Karpas-422 (cell line): ENCODE results near the gene TEX2. TPM values are rescaled to one million over a fixed set of nuclear protein-coding genes. Genes with fewer than 3 reads are reported as not detected.

Experiments used
- DNase-seq: peaks from one replicate; pipeline ENCODE4 v3.0.0-alpha.2; 2015
- H2AFZ ChIP-seq: fragments of 200-600 bp; sonication (generic); 2 replicates; pipeline ENCODE4 v1.6.1; 2014; ENCODE audit warnings: antibody characterized with exemption, low read length, mixed read lengths
- H3K27ac ChIP-seq: fragments of 200-600 bp; sonication (generic); 2 replicates; pipeline ENCODE4 v1.5.1; 2014; ENCODE audit warnings: mild to moderate bottlenecking, low read length, moderate library complexity
- H3K27me3 ChIP-seq: fragments of 200-600 bp; sonication (generic); 2 replicates; pipeline ENCODE4 v1.6.1; 2014; ENCODE audit warnings: low read length, mixed read lengths
- H3K36me3 ChIP-seq: fragments of 200-600 bp; sonication (generic); 2 replicates; pipeline ENCODE4 v1.6.1; 2014; ENCODE audit warnings: low read length, mixed read lengths; ENCODE audit not compliant: insufficient read depth
- H3K4me1 ChIP-seq: fragments of 200-600 bp; sonication (generic); 2 replicates; pipeline ENCODE4 v1.6.1; 2014; ENCODE audit warnings: mild to moderate bottlenecking, low read length, mixed read lengths
- H3K4me2 ChIP-seq: fragments of 200-600 bp; sonication (generic); 2 replicates; pipeline ENCODE4 v1.6.1; 2014; ENCODE audit warnings: low read length, low read depth, mild to moderate bottlenecking; ENCODE audit not compliant: poor library complexity, severe bottlenecking
- H3K4me3 ChIP-seq: fragments of 200-600 bp; sonication (generic); 2 replicates; pipeline ENCODE4 v1.5.1; 2014; ENCODE audit warnings: mild to moderate bottlenecking, antibody characterized with exemption, low read length, mixed read lengths
- H3K79me2 ChIP-seq: fragments of 200-600 bp; sonication (generic); 2 replicates; pipeline ENCODE4 v1.6.1; 2014; ENCODE audit warnings: mild to moderate bottlenecking, low read length, mixed read lengths
- H3K9ac ChIP-seq: fragments of 200-600 bp; sonication (generic); 2 replicates; pipeline ENCODE4 v1.6.0; 2014; ENCODE audit warnings: low read length
- H3K9me2 ChIP-seq: fragments of 200-600 bp; sonication (generic), shearing (Covaris generic); replicated peaks from 2 replicates; pipeline ENCODE4 v1.6.0; 2014; ENCODE audit warnings: mild to moderate bottlenecking, low read length, moderate library complexity; ENCODE audit not compliant: insufficient read depth
- H3K9me3 ChIP-seq: fragments of 300-700, 200-600 bp; sonication (generic); 2 replicates; pipeline ENCODE4 v1.6.1; 2014; ENCODE audit warnings: low read length, mixed read lengths
- H4K20me1 ChIP-seq: fragments of 200-600 bp; sonication (generic); 2 replicates; pipeline ENCODE4 v1.6.1; 2014; ENCODE audit warnings: mild to moderate bottlenecking, antibody characterized with exemption, low read length, low read depth; ENCODE audit not compliant: insufficient read depth
- total RNA-seq: library from RNA; depleted of rRNA; stranded (reverse); fragments of >200 nt; shearing (Covaris generic); gene quantifications from 2 replicates; pipeline ENCODE4 v1.2.3, GENCODE V29; 2014; ENCODE audit warnings: low replicate concordance

The TEX2 gene
- total RNA-seq, 1 experiment from 2014 or later, result 5.5 TPM

GRCh38 chr17:64275016-64275415, 12.0 kb upstream of the TEX2 start:
- Histone ChIP-seq H3K36me3 (no peaks in the 10 kb centered on the region), H3K27ac (no peak overlapping the region), H3K9me3 (no peaks in the 10 kb centered on the region), H3K9ac (no peak overlapping the region), H3K9me2 (no peaks in the 10 kb centered on the region), H3K27me3 (no peaks in the 10 kb centered on the region), H3K4me3 (no peak overlapping the region), H4K20me1 (no peaks in the 10 kb centered on the region), H3K79me2 (no peaks in the 10 kb centered on the region), H2AFZ (no peak overlapping the region), H3K4me1 (no peaks in the 10 kb centered on the region), H3K4me2 (no peak overlapping the region)
- DNase-seq, result no peak

- no peak overlapping the region for H2AFZ ChIP-seq
- no peaks in the 10 kb centered on the region for H3K9me2 ChIP-seq
- H3K4me1 ChIP-seq, result no peaks in the 10 kb centered on the region
- no peaks in the 10 kb centered on the region for H3K9me3 ChIP-seq
- no peaks in the 10 kb centered on the region for H3K36me3 ChIP-seq
- no peaks in the 10 kb centered on the region for H3K79me2 ChIP-seq
- H3K27me3 ChIP-seq, result no peaks in the 10 kb centered on the region
- H3K27ac ChIP-seq, result no peak overlapping the region
- no peaks in the 10 kb centered on the region for H4K20me1 ChIP-seq
- DNase-seq, result no peak
- H3K9ac ChIP-seq, result no peak overlapping the region
- H3K4me2 ChIP-seq, result no peak overlapping the region
- no peak overlapping the region for H3K4me3 ChIP-seq
These were observed 9.9 kb upstream of the TEX2 start for GRCh38 chr17:64273006-64273405.

GRCh38 chr17:64270885-64271284, 7.8 kb upstream of the TEX2 start:
- Histone ChIP-seq H3K36me3 (no peaks in the 10 kb centered on the region), H4K20me1 (no peaks in the 10 kb centered on the region), H2AFZ (no peak overlapping the region), H3K27ac (no peak overlapping the region), H3K4me1 (no peaks in the 10 kb centered on the region), H3K9me3 (no peaks in the 10 kb centered on the region), H3K9ac (no peak overlapping the region), H3K9me2 (no peaks in the 10 kb centered on the region), H3K27me3 (no peaks in the 10 kb centered on the region), H3K4me2 (no peak overlapping the region), H3K79me2 (no peaks in the 10 kb centered on the region), H3K4me3 (no peak overlapping the region)
- no peak for DNase-seq

GRCh38 chr17:64269687-64270649, 6.9 kb upstream of the TEX2 start:
- H3K79me2 ChIP-seq, result no peaks in the 10 kb centered on the region
- no peak overlapping the region for H3K4me2 ChIP-seq
- H3K27ac ChIP-seq, result no peak overlapping the region
- no peak overlapping the region for H3K4me3 ChIP-seq
- H3K9me2 ChIP-seq, result no peaks in the 10 kb centered on the region
- H3K9me3 ChIP-seq, result no peaks in the 10 kb centered on the region
- no peak overlapping the region for H3K9ac ChIP-seq
- H3K4me1 ChIP-seq, result no peaks in the 10 kb centered on the region
- H2AFZ ChIP-seq, result no peak overlapping the region
- no peak for DNase-seq
- H4K20me1 ChIP-seq, result no peaks in the 10 kb centered on the region
- no peaks in the 10 kb centered on the region for H3K27me3 ChIP-seq
- H3K36me3 ChIP-seq, result no peaks in the 10 kb centered on the region

- DNase-seq, result no peak
- peaks cover 18% of the 10 kb centered on the region for H3K4me1 ChIP-seq
- no peaks in the 10 kb centered on the region for H3K27me3 ChIP-seq
- H3K36me3 ChIP-seq, result no peaks in the 10 kb centered on the region
- peaks cover 12% of the 10 kb centered on the region for H4K20me1 ChIP-seq
- H3K9ac ChIP-seq, result no peak overlapping the region
- no peak overlapping the region for H3K4me3 ChIP-seq
- no peak overlapping the region for H3K4me2 ChIP-seq
- H3K9me2 ChIP-seq, result no peaks in the 10 kb centered on the region
- H2AFZ ChIP-seq, result no peak overlapping the region
- H3K79me2 ChIP-seq, result no peaks in the 10 kb centered on the region
- no peaks in the 10 kb centered on the region for H3K9me3 ChIP-seq
- no peak overlapping the region for H3K27ac ChIP-seq
These were observed 1.8 kb upstream of the TEX2 start for GRCh38 chr17:64264891-64265290.

GRCh38 chr17:64262198-64262999, 661 bp downstream of the TEX2 start:
- H3K4me3 ChIP-seq, result peak overlapping the region; percentile 76
- no peak overlapping the region for H3K27ac ChIP-seq
- no peaks in the 10 kb centered on the region for H3K27me3 ChIP-seq
- H2AFZ ChIP-seq, result peak overlapping the region; percentile 67
- H3K9me3 ChIP-seq, result no peaks in the 10 kb centered on the region
- DNase-seq, result peak; percentile 71
- no peaks in the 10 kb centered on the region for H3K79me2 ChIP-seq
- no peaks in the 10 kb centered on the region for H3K9me2 ChIP-seq
- H3K9ac ChIP-seq, result peak overlapping the region; percentile 81
- H3K4me1 ChIP-seq, result peaks cover 18% of the 10 kb centered on the region
- H3K4me2 ChIP-seq, result peak overlapping the region; percentile 88
- H4K20me1 ChIP-seq, result peaks cover 22% of the 10 kb centered on the region
- no peaks in the 10 kb centered on the region for H3K36me3 ChIP-seq

GRCh38 chr17:64261417-64262145, 1.5 kb downstream of the TEX2 start:
- Histone ChIP-seq H3K27ac (no peak overlapping the region), H3K4me1 (peaks cover 18% of the 10 kb centered on the region), H3K27me3 (no peaks in the 10 kb centered on the region), H2AFZ (no peak overlapping the region), H3K4me3 (peak overlapping the region; percentile 76), H4K20me1 (peaks cover 30% of the 10 kb centered on the region), H3K9me3 (no peaks in the 10 kb centered on the region), H3K4me2 (peak overlapping the region; percentile 88), H3K9ac (peak overlapping the region; percentile 81), H3K79me2 (no peaks in the 10 kb centered on the region), H3K9me2 (no peaks in the 10 kb centered on the region), H3K36me3 (no peaks in the 10 kb centered on the region)
- DNase-seq, result no peak

GRCh38 chr17:64260886-64261285, 2.2 kb downstream of the TEX2 start:
- no peak for DNase-seq
- Histone ChIP-seq H4K20me1 (peaks cover 37% of the 10 kb centered on the region), H3K36me3 (no peaks in the 10 kb centered on the region), H3K9me3 (no peaks in the 10 kb centered on the region), H2AFZ (no peak overlapping the region), H3K9ac (no peak overlapping the region), H3K27ac (no peak overlapping the region), H3K4me1 (peaks cover 18% of the 10 kb centered on the region), H3K79me2 (no peaks in the 10 kb centered on the region), H3K9me2 (no peaks in the 10 kb centered on the region), H3K4me3 (no peak overlapping the region), H3K4me2 (no peak overlapping the region), H3K27me3 (no peaks in the 10 kb centered on the region)
